ENCODE measurements around the gene LGR4. TPM values are rescaled to one million over a fixed set of nuclear protein-coding genes. Genes with fewer than 3 reads are reported as not detected.

Gene LGR4
- total RNA-seq, 1 experiment from 2014 or later: 7.1 TPM

DNA sequence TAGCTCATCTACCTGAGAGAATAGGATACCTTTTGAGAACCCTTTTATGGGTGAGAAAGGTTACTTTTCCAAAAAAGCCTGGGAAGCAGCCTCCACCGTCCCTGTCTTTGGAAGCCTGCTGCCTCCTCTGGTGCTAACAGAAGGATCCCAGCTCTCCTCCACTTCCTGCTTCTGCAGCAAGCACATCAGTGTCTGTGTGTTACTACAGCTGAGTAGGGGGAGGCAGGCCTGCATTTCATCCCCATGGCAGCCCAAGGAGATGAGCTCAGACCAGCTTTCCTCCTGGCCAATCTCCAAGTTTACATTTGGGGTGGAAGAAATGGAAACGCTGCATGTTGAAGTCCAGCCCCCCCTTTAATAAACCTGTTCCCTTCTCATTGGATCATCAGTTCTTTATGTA is 102.2 kb downstream of the LGR4 start (continued):
- TF ChIP-seq, protein P1, sequence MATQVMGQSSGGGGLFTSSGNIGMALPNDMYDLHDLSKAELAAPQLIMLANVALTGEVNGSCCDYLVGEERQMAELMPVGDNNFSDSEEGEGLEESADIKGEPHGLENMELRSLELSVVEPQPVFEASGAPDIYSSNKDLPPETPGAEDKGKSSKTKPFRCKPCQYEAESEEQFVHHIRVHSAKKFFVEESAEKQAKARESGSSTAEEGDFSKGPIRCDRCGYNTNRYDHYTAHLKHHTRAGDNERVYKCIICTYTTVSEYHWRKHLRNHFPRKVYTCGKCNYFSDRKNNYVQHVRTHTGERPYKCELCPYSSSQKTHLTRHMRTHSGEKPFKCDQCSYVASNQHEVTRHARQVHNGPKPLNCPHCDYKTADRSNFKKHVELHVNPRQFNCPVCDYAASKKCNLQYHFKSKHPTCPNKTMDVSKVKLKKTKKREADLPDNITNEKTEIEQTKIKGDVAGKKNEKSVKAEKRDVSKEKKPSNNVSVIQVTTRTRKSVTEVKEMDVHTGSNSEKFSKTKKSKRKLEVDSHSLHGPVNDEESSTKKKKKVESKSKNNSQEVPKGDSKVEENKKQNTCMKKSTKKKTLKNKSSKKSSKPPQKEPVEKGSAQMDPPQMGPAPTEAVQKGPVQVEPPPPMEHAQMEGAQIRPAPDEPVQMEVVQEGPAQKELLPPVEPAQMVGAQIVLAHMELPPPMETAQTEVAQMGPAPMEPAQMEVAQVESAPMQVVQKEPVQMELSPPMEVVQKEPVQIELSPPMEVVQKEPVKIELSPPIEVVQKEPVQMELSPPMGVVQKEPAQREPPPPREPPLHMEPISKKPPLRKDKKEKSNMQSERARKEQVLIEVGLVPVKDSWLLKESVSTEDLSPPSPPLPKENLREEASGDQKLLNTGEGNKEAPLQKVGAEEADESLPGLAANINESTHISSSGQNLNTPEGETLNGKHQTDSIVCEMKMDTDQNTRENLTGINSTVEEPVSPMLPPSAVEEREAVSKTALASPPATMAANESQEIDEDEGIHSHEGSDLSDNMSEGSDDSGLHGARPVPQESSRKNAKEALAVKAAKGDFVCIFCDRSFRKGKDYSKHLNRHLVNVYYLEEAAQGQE (IDR thresholded peaks at IDR 0.05; ENCODE audit: low read depth): no peak
- TF ChIP-seq POLR2A (IDR thresholded peaks at IDR 0.05; ENCODE audit: borderline replicate concordance, extremely low read depth, insufficient read depth, insufficient read length) (no peak), SRF (IDR thresholded peaks at IDR 0.05; ENCODE audit: low read depth) (no peak), YY1 (IDR thresholded peaks at IDR 0.05; ENCODE audit: extremely low read depth, insufficient replicate concordance, low read depth, low read length) (no peak), CBX3 (IDR thresholded peaks at IDR 0.05; ENCODE audit: low read depth) (no peak), JUND (IDR thresholded peaks at IDR 0.05) (no peak), ZFX (IDR thresholded peaks at IDR 0.05) (no peak), CEBPB (IDR thresholded peaks at IDR 0.05; ENCODE audit: low read depth) (no peak), FOSL1 (IDR thresholded peaks at IDR 0.05; ENCODE audit: low read depth) (no peak), SP1 (IDR thresholded peaks at IDR 0.05; ENCODE audit: low read depth) (no peak)
- TF ChIP-seq, protein P2, sequence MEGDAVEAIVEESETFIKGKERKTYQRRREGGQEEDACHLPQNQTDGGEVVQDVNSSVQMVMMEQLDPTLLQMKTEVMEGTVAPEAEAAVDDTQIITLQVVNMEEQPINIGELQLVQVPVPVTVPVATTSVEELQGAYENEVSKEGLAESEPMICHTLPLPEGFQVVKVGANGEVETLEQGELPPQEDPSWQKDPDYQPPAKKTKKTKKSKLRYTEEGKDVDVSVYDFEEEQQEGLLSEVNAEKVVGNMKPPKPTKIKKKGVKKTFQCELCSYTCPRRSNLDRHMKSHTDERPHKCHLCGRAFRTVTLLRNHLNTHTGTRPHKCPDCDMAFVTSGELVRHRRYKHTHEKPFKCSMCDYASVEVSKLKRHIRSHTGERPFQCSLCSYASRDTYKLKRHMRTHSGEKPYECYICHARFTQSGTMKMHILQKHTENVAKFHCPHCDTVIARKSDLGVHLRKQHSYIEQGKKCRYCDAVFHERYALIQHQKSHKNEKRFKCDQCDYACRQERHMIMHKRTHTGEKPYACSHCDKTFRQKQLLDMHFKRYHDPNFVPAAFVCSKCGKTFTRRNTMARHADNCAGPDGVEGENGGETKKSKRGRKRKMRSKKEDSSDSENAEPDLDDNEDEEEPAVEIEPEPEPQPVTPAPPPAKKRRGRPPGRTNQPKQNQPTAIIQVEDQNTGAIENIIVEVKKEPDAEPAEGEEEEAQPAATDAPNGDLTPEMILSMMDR (IDR thresholded peaks at IDR 0.05 in 2 of 3, conservative IDR thresholded peaks at IDR 0.05 in 1 of 3; ENCODE audit: borderline replicate concordance in 1 of 3, insufficient read depth in 1 of 3, low read depth in 2 of 3, low read length in 2 of 3): no peak

DNA sequence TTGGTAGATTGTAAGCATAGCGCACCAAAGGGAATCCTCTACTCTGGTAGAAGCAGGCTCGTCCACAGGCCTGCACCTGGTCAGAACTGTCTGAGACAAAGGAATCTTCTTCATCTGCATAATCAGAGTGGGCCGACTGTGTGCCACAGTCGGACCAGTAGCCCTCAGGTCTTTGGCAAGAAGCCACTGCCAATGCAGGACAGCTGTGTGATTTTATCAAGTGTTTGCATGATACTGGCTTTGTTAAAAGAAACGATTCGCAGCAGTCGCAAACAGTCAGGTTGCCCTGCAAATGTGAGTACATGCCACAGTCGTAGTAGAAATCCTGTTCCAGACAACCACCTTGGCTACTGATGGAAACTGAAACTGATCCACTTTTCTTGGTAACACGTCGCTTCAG is 104.7 kb downstream of the LGR4 start:
- RAD21 ChIA-PET (ENCODE audit: low non-redundant PET in 1 of 2, low total read pairs in 2 of 2, uncharacterized antibody in 2 of 2, unreplicated experiment in 2 of 2): no interaction called here
- DNase-seq (ENCODE audit: low read depth, low spot score) (no peak), ATAC-seq (no peak)
- H3K4me2 ChIP-seq (ENCODE audit: low read length): no peak overlapping the region
- H2AFZ ChIP-seq (ENCODE audit: low read depth, low read length, poor library complexity, severe bottlenecking): no peak overlapping the region
- peaks cover 4 to 8% of the 10 kb centered on the region in 2 experiments; a peak in 1 of 4 replicates for H3K4me1 ChIP-seq (ENCODE audit: control insufficient read depth in 1 of 2, insufficient read depth in 2 of 2, low read length in 2 of 2)
- H3K27me3 ChIP-seq (ENCODE audit: insufficient read depth, low read length): no peaks in the 10 kb centered on the region
- BruUV-seq (replicated peaks): no TSS peak
- no peaks in the 10 kb centered on the region for H3K79me2 ChIP-seq (ENCODE audit: insufficient read depth, low read length)
- no peaks in the 10 kb centered on the region for H3K9me2 ChIP-seq (ENCODE audit: insufficient read depth)
- H3K36me3 ChIP-seq (ENCODE audit: control insufficient read depth in 1 of 2, insufficient read depth in 2 of 2, low read length in 2 of 2): no peaks in the 10 kb centered on the region
- POLR2A ChIA-PET: no interaction called here
- intact Hi-C loops (cut with micrococcal nuclease): no loop called here
- H3K9ac ChIP-seq (ENCODE audit: low read length): no peak overlapping the region
- H3K4me3 ChIP-seq (replicated peaks in 1 of 2; ENCODE audit: low read depth in 1 of 2, low read length in 2 of 2): no peak overlapping the region
- H3K27ac ChIP-seq (ENCODE audit: low read depth, low read length): no peak overlapping the region
- CTCF ChIA-PET: no interaction called here
- H4K20me1 ChIP-seq (ENCODE audit: insufficient read depth): no peaks in the 10 kb centered on the region
- no peaks in the 10 kb centered on the region for H3K9me3 ChIP-seq (ENCODE audit: control insufficient read depth in 1 of 2, insufficient read depth in 1 of 2, low read depth in 1 of 2, low read length in 2 of 2)
- TF ChIP-seq, protein P3, sequence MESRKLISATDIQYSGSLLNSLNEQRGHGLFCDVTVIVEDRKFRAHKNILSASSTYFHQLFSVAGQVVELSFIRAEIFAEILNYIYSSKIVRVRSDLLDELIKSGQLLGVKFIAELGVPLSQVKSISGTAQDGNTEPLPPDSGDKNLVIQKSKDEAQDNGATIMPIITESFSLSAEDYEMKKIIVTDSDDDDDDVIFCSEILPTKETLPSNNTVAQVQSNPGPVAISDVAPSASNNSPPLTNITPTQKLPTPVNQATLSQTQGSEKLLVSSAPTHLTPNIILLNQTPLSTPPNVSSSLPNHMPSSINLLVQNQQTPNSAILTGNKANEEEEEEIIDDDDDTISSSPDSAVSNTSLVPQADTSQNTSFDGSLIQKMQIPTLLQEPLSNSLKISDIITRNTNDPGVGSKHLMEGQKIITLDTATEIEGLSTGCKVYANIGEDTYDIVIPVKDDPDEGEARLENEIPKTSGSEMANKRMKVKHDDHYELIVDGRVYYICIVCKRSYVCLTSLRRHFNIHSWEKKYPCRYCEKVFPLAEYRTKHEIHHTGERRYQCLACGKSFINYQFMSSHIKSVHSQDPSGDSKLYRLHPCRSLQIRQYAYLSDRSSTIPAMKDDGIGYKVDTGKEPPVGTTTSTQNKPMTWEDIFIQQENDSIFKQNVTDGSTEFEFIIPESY (IDR thresholded peaks at IDR 0.05; ENCODE audit: extremely low read depth, insufficient replicate concordance, low read length): no peak
- TF ChIP-seq FOSL1 (IDR thresholded peaks at IDR 0.05; ENCODE audit: low read depth): no peak
- TF ChIP-seq ZFX (IDR thresholded peaks at IDR 0.05): no peak
- TF ChIP-seq, protein P4, sequence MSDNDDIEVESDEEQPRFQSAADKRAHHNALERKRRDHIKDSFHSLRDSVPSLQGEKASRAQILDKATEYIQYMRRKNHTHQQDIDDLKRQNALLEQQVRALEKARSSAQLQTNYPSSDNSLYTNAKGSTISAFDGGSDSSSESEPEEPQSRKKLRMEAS (IDR thresholded peaks at IDR 0.05): no peak
- TF ChIP-seq CBX3 (IDR thresholded peaks at IDR 0.05; ENCODE audit: low read depth): no peak
- TF ChIP-seq POLR2A (IDR thresholded peaks at IDR 0.05; ENCODE audit: borderline replicate concordance, extremely low read depth, insufficient read depth, insufficient read length): no peak
- no peak for TF ChIP-seq SIN3A (IDR thresholded peaks at IDR 0.05; ENCODE audit: low read depth)
- TF ChIP-seq, protein P1 (IDR thresholded peaks at IDR 0.05; ENCODE audit: low read depth): no peak
